GM12801 (cell line): Measurements from ENCODE around the gene RGS16.

ENCODE experiments used
- CTCF ChIP-seq: IDR thresholded peaks from one replicate; pipeline ENCODE4 v1.5.1; 2011; ENCODE audit warnings: control low read depth; ENCODE audit not compliant: insufficient read length; ENCODE audit errors: extremely low read depth

Gene RGS16

GRCh38 chr1:182568647-182569284 lies 35.4 kb downstream of the RGS16 start:
- TF ChIP-seq CTCF, result no peak

GRCh38 chr1:182567629-182568028 lies 36.6 kb downstream of the RGS16 start:
- no peak for TF ChIP-seq CTCF

GRCh38 chr1:182565537-182565936 lies 38.7 kb downstream of the RGS16 start:
- TF ChIP-seq CTCF, result no peak

- TF ChIP-seq CTCF, result no peak
These were observed 39.7 kb downstream of the RGS16 start for GRCh38 chr1:182564406-182565004.

- no peak for TF ChIP-seq CTCF
These were observed 41.1 kb downstream of the RGS16 start for GRCh38 chr1:182563095-182563494.

GRCh38 chr1:182561456-182561855 lies 42.7 kb downstream of the RGS16 start:
- TF ChIP-seq CTCF, result no peak

GRCh38 chr1:182560392-182560984 lies 43.7 kb downstream of the RGS16 start:
- no peak for TF ChIP-seq CTCF
